Glomerular visceral epithelial cell (primary cell): ENCODE data around the gene SLC6A17.

Experiments used
- DNase-seq: peaks from one replicate; pipeline ENCODE4 v3.0.0-alpha.2; 2016; ENCODE audit errors: extremely low spot score

Gene SLC6A17

DNA sequence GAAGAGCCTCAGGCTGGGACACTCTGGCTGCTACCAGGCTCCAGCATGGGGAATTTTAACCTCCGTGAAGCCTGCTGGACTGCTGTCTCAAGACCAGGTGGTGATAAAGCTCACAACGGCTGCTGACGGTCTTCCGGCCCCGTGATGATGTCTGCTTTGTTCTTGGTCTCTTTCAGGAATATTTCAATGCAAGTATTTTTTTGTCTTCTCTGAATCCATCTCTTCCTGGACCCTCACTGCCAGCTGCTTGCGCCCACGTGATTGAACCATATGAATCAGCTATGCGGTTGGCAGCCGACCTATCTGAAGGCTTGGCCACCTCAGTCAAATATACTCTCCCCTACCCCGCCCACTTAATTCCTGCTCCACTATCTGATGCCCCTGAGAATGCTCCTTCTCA lies 14.6 kb upstream of the SLC6A17 start:
- no peak for DNase-seq

DNA sequence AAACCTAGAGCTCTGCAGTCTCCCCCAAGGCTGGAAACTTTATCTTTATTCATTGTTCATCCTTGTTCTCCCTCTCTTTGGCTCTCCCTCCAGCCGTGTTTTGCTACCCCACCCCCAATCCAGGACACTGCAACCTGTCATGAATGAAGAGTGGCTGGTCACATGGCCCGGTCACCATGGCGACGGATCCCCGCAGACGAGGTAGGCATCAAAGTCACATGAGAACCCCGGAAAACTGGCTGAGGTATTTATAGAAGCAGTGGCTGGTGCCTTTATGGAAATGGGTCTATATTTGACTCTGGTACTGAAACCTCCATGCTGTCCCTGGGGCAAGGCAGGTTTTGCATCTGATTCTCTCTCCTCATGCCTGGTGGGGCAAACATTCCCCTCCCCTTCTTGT lies 13.4 kb upstream of the SLC6A17 start:
- no peak for DNase-seq

DNA sequence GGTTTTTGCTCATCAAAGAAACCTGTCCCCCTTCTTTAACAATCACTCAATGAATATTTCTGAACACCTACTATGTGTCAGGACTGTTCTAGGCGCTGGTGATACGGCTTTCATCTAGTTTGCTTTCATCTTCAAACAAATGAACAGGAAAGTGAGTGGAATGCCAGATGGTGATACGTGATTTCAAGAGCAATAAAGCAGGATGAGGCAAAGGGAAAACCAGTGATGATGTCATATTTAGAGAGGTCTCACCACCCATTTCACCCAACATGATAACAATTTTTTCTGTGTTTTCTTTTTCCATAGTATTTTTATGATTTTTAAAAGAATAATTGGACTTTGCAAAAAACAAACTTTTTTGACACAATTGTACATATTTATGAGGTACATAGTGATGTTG lies 11.3 kb upstream of the SLC6A17 start:
- DNase-seq = no peak

DNA sequence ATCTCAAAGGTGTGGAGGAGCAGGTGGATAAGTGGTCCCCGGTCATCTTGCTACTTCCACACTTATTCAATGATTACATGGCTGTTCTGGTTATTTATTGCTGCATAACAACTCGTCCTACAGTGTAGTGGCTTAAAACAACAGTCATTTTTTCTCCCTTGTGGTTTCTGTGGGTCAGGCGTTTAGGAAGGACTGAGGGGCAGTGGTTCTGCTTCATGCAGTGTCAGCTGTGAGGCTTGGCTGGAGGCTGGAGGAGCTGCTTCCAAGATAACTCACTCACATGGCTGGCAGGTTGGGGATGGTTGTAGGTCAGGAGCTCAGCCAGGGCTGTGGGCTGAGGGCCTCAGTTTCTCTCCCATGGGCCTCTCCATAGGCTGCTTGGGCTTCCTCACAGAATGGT lies 5.9 kb upstream of the SLC6A17 start:
- no peak for DNase-seq

DNA sequence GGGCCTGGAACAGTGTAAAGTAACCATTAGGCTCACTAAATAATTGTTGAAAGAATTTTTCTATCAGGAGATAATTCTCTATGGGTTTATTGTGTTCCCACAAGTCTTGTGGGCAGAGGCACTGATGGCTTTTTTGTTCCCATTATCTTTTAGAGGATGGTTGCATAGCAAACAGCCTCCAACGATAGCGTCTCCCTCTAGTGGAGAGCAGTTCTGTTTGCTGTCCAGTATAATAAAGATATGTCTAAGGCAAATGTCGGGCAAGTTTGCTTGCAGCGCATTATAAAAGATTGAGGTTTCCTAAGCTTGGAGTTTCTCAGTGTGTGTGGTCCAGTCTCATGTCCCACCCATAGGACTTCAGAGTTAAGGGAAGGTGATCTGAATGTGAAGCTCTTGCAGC lies 1.3 kb upstream of the SLC6A17 start:
- no peak for DNase-seq

DNA sequence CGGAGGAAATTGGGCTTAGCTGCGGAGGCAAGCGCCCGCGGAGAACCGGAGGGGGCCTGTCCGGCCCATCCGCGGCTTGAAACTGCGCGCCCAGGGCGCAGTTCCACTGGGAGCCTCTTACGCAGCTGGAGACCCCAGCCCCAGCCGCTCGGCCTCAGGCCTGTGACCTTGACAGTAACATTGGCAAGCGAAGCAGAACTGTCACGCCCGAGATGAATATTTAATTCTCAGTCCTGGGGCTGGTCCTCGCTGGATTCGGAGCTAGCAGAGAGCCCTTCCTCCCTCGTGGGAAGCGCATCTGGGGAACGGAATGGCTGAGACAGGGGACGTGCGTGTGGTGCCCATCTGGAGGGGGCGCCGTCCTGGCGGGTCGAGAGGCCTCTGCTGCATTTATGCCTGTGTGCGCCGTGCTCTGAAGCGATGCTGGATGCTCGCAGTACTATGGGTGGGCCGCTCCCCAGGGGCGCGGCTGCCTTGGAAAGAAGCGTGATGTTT lies 928 bp downstream of the SLC6A17 start:
- DNase-seq = no peak

DNA sequence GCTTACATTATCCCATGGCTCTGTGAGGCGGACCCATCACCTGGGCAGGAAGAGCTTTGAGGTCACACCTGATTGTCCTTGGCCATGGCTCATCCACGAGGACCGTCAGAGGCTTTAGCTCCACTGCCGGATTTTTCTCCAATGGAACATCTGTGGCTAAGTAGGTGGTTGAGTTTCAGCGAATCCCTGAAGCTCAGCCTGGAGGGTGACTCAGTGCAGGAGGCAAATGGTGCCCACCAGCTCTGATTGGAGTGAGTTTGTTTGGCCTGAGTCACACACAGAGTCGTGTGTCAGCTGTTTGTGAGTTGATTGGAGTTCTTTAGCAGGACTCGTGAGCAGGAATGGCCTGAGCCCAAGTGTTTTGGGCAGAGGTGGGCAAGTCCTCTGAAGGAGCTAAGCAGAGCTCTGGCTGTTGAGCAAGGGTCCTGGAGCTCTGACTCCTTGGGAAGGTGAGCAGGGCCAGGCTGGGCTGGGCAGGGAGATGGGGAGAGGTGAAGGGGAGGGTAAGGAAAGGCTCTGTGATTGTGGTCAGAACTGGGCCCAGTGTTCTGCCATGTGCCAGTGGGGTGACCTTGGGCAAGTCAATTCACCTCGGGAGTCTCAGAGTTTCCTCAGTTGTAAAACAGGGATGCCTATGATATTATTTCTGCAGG lies 2.0 kb downstream of the SLC6A17 start:
- peak; percentile 6 for DNase-seq

DNA sequence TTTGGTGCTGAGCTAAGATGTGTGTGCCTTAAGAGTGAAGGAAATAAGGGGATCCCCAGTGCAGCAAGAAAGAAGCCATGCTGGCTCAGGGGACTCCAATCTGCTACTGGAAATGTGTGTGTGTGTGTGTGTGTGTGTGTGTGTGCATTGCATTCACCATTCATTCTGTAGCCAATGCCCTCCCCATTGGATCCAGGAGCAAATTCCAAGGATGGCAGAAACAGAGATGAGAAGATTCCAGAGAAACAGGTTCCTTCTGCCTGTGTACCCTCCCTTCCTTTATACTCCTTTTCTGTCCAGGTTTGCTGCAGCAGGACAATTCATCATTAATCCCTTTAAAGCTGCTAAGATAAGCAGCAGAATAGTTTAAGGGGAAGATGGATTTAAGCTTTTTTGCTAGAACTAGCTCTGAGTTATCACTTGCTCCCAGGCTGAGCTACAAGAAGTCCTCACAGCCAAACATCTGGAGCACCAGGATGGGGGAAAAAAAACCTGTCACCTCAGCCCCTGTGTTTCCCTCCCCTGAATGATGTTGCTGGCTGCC lies 3.2 kb downstream of the SLC6A17 start:
- no peak for DNase-seq

DNA sequence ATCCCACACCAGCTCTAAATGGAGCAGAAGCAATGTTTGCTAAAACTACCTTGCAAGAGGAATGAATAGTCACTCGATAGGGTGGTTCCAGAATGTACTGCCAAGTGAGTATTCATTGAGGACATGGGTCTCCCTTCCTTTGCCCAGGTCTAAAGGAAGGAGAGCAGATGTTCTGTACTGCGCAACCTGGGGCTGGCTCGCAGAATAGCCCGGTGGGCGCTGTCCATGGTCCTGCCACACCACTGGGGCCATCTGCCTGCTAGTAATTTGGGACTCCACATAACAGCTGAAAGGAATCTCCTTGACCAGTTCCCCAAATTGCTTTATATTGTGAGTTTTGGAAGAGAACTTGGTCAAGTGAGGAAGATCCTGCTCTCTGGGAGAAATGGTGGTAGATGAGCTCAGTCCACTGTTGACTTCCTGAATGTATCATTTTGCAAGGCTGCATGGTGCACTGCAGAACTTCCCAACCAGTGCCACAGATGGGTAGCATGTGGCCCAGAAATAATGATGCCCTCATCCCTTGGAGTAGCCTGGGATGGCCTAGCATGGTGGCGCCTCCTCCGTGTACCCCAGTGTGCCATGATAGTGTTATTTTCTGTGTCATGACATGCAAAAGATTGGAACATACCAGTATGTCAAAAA lies 5.7 kb downstream of the SLC6A17 start:
- DNase-seq = peak; percentile 57

DNA sequence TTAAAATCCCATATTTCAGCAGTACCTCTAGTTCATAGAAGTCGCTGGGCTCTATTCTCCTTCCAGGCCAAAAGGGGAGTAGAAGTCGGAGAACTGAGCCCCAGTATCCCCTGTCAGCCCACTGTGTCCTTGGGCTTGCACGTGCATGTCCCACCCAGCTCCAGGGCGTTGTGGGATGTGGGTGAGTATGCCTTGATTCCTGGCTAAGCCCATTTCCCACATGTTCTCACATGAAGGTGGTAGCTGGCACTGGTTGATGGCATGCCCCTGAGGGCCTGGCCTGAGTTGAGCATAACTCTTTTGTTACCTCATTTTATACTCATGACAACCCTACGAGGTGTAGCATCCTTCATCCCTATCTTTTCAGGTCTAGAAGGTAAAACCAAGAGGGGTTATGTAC lies 8.0 kb downstream of the SLC6A17 start:
- DNase-seq = no peak

DNA sequence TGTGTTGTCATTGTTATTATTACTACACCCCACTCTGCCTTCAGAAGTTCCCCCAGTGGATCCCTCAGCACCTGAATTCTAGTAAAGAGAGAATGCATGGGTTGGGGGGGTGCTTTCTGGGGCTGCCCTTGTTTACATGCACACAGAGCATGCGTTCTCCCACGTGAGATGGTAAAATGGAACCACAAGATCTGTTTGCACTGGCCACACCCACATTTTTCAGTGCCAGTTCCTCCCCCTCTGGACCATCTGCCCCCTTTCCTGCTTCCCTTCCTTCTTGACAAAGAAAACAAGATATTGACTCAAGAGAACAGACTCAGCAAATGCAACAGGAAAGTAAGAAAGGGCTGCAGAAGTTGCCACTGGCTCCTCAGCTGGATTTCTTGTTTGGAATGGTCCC lies 8.9 kb downstream of the SLC6A17 start:
- no peak for DNase-seq

DNA sequence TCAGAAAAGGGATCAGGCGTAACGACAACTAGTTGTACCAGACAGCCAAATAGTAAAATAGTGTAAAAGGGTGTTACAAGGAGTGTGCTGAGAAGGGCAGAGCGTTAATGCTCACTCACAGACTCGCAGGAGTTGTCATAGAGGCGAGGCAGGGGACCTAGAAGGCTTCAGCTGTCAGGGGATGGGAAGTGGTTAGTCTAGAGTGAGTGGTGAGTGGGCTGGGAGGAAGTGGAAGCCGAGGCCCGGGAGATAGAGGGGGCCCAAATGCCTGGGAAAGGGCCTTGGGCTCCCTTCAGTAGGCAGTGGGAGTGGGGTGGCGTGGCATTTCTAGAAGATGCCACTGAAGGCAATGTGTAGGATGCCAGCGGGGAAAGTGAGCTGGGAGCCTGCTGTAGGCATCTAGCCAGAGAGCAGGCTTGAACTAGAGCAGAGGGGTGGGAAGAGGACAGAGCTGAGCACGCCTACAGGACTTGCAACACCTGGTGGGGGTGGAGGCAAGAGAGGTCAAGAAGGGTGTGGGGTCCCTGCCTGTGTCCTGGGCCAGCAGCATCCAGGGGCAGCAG lies 10.3 kb downstream of the SLC6A17 start:
- DNase-seq = no peak

DNA sequence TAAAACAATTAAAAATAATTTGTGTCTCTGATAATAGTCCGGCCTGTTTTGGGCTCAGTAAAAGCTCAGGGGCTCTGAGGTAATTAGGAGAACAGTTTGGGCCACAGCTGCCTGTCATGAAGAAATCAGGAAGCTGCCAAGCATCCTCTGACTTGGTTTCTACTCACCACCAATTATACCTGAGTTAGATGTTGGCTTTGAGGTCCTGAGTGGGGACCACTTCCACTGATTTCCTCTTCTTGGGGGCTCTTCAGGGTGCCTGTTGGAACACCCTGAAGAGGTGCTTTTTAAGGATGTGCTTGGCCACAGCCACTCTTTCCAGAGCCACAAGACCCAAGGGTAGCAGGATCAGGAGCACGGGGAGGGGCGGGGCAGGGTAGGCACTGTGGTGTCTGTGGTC lies 10.9 kb downstream of the SLC6A17 start:
- DNase-seq = no peak

DNA sequence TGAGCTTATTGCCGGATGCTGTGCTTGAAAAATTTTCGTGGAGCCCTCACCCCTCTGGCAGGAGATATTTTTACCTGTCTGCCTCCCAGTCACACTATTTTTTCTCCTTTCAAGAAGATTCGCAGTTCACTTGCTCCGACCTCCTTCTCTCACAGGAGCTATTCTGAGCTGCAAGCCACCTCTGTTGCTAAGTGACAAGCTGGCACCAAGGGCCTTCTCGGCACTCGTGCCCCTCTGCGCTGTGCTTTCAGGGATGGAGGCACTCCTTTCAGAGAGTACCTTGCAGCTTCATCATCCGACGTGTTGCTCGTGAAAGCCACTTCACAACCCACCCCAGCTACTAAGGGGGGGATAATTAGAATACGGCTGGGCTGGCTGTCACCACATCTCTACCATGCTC lies 11.6 kb downstream of the SLC6A17 start:
- no peak for DNase-seq

DNA sequence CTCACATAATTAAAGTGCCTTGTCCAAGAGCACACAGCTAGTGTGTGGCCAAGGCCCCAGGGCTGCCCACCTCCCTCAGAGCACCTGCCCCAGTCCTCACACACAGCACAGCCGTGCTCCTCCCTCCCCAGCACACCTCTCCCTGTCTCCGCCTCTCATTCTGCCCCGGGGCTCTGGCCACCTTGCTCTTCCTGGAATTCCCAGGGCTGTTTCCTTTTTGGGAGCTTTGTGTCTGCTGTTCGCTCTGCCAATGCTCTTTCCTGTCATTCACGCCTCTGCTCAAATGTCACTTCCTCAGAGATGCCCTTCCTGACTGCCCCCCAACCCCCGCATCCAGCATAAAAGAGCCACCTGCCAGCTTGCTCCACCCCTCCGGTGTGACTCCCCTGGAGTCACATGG lies 13.3 kb downstream of the SLC6A17 start:
- no peak for DNase-seq

DNA sequence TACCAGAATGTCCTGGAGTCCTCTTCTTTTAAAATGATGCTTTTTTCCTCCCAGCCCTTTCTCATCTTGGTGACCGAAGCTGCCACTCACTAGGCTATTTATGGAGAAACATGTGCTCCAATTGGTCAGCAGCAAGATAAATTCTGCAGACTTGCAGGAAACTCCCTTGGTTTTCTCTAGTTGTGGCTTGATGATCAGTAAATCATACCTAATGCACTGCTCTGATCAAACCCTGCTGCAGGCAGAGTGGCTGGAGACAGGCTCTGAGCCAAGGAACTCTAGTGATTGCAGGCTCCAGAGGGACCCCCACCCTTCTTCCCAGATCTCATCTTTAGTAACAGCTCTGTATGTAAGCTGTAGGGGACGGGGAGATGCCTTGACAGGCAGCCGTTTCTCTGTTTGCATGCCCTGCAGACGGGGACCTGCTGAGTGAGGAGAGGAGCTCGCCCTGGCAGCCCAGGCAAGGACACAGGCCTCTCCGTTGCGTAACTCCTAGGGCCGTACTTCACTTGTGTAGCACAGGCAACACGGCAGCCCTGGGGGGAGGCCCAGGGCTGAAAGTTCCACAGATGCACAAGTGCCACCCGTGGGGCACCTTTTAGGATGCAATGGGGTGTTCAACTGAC lies 14.5 kb downstream of the SLC6A17 start:
- DNase-seq = no peak

DNA sequence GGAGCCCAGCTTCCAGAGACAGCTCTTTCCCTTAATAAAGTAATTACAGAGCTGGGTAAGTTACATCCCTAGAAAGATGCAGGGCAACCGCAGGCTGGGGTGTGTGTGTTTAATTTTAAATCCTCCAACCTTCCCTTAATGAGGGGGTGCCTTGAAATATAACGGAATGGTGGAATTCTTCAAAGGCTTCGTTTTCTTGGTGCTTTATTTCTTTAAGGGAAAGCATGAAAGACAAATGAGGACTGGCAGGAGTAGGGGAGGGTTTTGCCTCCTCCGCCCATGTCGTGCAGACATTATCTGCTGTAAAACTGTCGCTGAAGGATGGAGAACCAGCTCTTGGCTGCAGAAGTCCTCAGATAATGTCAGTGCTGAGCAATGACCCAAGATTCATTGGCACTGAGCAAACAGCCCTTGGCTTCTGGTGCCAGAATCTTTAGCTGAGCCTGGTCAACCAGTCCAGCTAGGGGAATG lies 15.5 kb downstream of the SLC6A17 start:
- no peak for DNase-seq

DNA sequence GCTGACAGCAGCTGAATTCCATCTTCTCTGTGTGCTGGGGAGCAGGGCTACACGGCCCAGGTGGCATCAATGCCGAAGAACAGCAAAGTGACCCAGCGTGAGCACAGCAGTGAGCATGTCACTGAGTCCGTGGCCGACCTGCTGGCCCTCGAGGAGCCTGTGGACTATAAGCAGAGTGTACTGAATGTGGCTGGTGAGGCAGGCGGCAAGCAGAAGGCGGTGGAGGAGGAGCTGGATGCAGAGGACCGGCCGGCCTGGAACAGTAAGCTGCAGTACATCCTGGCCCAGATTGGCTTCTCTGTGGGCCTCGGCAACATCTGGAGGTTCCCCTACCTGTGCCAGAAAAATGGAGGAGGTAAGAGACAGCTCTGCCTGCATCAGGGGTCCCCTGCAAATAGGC lies 16.6 kb downstream of the SLC6A17 start:
- DNase-seq = no peak

DNA sequence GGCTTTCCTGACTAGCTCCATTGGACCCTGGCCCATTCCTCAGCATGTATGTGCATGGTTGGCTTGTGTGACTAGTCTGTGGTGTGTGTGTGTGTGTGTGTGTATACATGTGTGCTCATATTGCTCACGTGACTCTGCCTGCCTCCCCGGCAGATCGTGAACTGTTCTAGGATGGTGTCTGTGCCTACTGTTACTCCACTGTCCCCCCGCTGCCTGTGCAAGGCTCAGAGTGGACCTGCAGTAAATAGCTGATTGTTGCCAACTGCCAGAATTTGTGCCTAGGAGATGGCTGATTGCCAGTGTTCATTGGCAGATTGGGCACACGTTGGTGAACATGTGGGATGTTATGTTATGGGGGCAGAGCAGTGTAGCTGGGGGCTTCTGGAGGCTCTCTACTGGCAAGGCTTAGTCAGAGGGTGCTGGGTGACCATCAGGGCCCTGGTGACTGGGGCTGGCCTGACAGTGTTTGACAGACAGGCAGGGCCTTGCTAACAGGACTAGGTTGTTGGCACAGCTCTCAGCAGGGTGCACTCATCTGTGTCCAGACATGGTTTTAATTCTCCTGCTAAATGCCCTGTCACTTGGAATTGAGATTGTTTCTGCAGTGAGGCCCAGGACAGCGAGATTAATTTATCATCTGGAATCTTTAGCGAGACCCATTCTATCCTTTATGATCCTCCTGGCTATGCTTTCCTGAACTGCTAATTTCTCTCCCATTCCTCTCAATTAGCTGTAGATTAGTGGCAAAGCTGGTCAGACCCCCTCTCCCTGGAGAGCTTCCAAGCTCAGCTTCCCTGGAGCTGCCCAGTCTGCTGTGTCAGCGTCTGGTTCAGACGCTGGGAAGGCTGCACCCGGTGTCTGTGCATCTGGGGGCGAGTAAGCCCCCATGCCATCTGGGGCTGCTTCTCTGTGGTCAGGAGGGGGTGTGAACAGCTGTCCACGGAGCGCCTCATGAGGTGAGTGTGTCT lies 20.8 kb downstream of the SLC6A17 start:
- peak; percentile 11 for DNase-seq

DNA sequence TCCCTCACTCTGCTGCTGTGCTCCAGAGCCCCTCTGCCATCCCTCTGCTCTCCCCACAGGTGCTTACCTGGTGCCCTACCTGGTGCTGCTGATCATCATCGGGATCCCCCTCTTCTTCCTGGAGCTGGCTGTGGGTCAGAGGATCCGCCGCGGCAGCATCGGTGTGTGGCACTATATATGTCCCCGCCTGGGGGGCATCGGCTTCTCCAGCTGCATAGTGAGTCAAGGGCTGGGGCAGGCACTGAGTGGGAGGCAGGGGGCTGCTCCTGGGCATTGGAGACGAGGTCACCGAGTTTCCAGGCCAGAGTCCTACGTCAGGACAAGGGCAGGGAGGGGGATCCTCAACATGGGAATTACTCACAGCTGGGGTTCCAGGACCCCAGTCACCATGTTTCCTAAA lies 21.7 kb downstream of the SLC6A17 start:
- no peak for DNase-seq

DNA sequence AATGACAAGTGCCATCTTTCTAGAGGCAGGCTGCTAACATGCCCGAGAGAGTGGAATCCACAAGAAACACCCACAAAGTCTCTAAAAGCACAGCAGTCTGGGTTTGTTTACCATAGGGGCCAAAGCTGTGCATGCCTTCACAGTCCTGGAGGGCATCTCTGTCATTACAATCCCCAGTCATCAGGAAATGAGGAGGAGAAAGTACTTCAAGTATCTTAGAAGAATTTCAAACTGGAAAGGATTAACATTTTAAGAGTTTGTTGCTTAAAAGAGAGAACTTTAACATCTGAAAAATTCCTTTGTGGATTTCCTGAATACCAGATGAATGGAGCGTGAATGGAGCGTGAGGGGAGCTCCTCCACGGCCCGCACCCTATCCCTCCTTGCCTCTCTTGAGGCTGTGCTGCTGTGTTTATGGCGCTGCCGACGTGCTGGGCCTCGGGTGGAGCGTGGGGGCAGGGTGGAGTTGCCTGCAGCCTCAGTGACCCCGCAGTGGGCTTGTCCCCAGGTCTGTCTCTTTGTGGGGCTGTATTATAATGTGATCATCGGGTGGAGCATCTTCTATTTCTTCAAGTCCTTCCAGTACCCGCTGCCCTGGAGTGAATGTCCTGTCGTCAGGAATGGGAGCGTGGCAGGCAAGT lies 23.3 kb downstream of the SLC6A17 start:
- DNase-seq = no peak
